HL-60/S4 (cell line): Measurements from ENCODE around the gene MLEC.

Source experiments
- in situ Hi-C: fragments of 300-500 bp; cut with MboI; formaldehyde crosslinking; loops from 2 replicates; pipeline ENCODE4 v1.14.3; 2022; ENCODE audit warnings: low sequenced_read_pairs

Gene MLEC

GRCh38 chr12:120690083-120690450 lies 3.1 kb downstream of the MLEC start:
- in situ Hi-C loops = no loop called here

DNA sequence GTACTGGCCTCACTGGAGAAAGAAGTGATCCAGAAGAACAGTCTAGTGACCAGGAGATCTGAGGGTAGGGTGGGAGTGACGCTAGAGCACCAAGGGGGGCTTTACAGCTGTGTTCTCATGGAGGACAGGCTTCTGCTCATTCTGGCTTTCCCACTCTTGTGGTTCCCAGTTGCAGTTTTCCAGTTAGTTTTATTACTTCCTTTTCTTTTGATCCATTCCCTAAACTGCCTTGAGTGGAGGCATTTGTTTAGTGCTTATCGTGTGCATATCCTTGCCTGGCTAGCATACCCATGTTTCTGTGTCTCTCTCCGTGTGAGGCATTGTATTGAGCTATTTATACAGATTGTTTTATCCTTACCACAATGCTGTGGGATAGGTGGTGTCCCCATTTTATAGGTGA lies 4.0 kb downstream of the MLEC start:
- in situ Hi-C loops = no loop called here

DNA sequence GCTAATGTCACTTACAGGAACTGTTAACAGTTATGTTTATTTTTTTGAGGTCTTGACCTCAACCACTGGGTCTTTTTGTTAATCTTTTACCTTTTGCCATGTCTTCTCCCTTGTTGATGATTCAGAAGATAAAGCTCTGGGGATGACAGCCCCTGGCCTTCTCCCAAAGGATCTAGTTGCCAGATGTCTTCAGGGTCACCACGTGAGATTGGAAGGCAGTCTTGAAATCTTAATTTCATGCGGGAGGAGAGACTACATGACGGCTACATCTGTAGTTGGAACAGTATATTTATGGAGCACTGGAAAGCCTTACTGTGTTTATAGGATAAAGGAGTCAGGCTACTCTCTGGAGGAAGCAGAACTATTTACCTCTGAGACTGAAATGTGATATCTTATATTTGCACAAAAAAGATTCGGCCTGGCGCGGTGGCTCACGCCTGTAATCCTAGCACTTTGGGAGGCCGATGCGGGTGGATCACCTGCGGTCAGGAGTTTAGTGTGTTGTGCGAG lies 5.6 kb downstream of the MLEC start:
- in situ Hi-C loops = no loop called here

DNA sequence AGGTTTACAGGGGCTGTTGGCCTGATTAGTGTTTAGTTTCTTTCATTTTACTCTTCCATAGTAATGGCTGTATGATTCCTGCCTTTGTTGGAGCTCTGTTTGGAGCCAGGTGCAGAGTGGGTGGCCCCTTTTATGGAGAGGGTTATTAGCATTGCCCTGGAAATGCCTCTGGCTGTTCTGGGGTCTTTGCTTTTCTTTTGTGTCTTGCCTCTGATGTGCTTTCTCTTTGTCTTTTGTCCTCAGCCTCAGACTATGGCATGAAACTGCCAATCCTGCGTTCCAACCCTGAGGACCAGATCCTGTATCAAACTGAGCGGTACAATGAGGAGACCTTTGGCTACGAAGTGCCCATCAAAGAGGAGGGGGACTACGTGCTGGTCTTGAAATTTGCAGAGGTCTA lies 6.9 kb downstream of the MLEC start:
- in situ Hi-C loops = no loop called here

- in situ Hi-C loops = no loop called here
Observed at GRCh38 chr12:120696626-120697025, 9.7 kb downstream of the MLEC start.

DNA sequence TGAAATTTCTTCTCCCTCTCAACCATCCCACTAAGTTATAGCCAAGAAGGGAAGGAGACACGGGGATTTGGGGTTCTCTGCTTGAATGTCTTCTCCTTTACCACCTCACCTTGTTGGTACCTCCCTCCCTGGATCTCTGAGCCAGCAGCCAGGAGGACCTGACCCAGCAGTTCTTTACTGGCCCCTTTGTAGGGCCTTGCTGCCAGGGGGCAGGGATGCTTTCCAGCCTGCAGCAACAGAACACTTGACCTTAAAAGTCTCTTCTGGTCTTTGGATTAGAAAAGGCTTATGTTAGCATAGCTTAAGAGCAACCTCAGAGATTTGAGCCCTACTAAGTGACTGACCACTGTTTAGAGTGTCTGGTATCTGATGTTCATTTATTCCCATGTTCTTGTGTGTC lies 10.4 kb downstream of the MLEC start:
- in situ Hi-C loops = no loop called here

DNA sequence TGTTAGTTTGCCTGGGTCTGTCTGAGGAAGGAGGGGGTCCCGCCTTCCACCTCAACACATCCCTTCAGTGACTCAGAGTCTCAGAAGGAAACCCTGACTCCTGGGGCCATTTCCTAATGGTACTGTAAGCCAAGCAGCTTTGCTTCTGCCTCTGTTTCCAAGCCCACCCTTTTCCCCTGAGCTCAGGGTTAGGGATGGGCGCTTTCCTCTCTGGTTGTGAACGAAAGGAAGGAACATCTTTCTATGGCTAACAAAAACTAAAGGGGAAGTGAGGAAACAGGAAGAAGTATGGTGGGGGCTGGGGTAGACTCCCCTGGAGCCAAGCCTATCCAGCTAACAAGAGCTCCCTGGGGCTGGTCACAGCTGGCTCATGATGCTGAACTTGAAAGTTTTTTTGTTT lies 11.7 kb downstream of the MLEC start:
- in situ Hi-C loops = no loop called here

GRCh38 chr12:120699553-120699952 lies 12.6 kb downstream of the MLEC start:
- in situ Hi-C loops = no loop called here

DNA sequence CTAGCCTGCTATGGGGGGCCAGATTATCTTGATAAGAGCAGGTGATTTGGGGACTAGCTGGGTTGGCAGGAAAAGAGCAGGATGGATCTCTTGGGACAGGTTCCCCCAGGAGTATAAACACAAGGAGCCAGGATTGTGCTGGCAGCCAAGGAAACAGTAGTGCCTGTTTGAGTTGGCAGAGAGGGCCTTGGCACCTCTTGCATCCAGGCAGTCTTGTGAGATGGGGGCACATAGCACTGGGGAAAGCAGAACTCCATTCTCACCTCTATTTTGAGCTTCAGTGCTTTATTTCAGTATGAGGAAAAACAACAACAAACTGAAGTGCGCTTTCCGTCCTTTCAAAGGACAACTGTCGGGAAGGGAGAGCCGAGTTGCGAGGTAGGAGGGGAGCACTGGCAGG lies 13.9 kb downstream of the MLEC start:
- in situ Hi-C loops = no loop called here

GRCh38 chr12:120702637-120703036 lies 15.7 kb downstream of the MLEC start:
- in situ Hi-C loops = no loop called here

DNA sequence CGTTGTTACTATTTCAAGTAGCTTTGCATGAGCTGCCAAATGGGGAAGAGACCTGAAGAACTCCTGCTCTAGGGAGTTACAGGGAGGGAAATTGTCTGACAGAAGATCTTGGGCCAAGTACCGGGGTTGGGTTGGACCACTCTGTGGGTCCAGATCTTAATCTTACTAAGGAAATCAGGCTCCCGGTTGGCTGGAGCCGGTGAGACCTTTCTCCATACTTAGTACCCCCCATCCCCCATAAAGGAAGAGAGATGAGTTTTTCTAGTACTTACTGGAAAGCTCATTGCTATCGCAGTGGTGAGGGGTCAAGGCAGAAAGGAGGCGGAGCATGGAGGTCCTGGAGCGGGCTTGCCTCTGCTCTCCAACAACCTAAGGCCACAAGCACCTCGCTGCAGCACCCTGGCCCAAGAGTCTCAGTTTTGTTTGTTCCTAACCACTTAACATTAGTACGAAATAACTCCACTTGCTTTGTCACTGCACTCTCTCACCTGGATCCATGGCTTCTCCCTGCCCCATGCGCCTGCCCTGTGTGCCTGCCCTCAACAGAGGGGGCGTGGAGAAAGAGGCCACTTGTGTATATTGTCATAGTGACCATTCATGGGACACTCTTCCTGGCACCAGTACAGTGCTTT lies 16.5 kb downstream of the MLEC start:
- in situ Hi-C loops = no loop called here

DNA sequence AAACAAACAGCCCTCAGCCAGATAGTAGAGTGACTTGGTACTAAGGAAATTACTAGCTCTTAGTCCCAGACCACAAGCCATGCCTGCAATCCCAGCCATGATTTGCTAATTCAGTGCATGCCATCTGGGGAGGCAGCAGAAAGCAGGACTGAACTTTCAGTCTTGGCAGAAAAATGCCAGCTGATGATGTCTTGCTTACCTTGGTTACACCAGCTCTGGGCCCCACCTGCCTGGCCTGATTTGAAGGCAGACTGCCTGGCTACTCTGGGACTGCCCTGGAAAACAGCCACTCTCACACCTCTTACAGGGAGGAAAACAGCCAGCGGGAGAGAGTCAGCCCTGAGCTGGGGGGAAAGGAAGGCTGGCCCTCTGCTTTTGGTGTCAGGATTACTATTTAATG lies 18.7 kb downstream of the MLEC start:
- in situ Hi-C loops = no loop called here

GRCh38 chr12:120706029-120706428 lies 19.1 kb downstream of the MLEC start:
- in situ Hi-C loops = no loop called here

GRCh38 chr12:120708651-120709050 lies 21.7 kb downstream of the MLEC start:
- in situ Hi-C loops = no loop called here

DNA sequence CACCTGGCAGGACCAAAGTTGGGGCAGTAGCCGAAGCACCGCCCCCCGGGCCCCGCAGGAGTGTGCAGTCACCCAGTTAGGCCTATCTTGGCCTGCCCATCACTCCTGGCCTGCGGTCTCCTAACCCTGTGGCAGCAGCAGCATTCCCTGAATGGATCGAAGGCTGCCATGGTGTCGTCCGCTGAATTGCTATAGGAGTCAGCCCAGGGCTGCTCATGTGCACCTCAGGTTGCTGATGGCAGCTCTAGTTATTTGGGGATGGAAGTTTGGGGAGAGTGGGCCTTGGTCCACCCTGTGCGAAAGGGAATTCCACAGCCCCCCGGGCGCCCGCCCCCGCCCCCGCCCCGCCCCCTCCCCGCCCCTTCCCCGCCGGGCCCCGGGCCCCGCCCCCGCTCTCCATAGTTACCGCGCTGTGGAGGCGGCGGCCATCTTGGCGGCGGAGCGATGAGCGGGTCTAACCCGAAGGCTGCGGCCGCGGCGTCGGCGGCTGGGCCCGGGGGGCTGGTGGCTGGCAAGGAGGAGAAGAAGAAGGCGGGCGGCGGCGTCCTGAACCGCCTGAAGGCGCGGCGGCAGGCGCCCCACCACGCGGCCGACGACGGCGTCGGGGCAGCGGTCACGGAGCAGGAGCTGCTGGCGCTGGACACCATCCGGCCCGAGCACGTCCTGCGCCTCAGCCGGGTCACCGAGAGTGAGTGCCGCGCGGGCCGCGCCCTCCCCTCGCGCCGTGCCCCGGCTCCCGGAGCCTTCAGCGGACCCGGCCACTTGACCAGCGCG lies 23.3 kb downstream of the MLEC start, which contains the start of gene UNC119B:
TSS of gene UNC119B (plus strand) at position 428 of the 774 bp plus-strand sequence. CDS start at position 445, 17 bp downstream.
- in situ Hi-C loops = loop anchor here (5.0 to 10.0 kb wide), 2 partner anchors 58 to 125 kb away; partner anchors contain the start of gene POP5

- in situ Hi-C loops = loop anchor here (5.0 to 10.0 kb wide), 2 partner anchors 59 to 126 kb away; partner anchors contain the start of gene POP5
Observed at GRCh38 chr12:120710805-120711296, 23.9 kb downstream of the MLEC start.

- in situ Hi-C loops = loop anchor here (5.0 to 10.0 kb wide), 2 partner anchors 59 to 127 kb away; partner anchors contain the start of gene POP5
Observed at GRCh38 chr12:120711411-120711810, 24.5 kb downstream of the MLEC start.

DNA sequence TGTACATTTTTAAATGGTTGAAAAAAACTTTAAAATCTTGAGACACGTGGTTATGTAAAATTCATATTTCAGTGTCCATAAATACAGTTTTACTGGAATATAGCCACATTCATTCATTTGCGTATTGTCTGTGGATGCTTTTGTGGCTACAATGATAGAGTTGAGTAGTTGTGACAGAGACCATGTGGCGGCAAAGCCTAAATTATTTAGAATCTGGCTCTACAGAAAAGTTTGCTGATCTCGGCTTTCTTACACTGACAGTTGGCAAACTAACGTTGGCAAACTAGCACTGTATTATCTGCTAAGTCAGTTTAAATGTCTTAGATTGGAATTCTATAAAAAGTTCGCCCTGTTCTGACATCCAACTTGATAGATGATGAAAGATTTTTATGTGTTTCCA lies 25.7 kb downstream of the MLEC start:
- in situ Hi-C loops = loop anchor here (5.0 to 10.0 kb wide), 2 partner anchors 60 to 128 kb away; partner anchors contain the start of gene POP5

DNA sequence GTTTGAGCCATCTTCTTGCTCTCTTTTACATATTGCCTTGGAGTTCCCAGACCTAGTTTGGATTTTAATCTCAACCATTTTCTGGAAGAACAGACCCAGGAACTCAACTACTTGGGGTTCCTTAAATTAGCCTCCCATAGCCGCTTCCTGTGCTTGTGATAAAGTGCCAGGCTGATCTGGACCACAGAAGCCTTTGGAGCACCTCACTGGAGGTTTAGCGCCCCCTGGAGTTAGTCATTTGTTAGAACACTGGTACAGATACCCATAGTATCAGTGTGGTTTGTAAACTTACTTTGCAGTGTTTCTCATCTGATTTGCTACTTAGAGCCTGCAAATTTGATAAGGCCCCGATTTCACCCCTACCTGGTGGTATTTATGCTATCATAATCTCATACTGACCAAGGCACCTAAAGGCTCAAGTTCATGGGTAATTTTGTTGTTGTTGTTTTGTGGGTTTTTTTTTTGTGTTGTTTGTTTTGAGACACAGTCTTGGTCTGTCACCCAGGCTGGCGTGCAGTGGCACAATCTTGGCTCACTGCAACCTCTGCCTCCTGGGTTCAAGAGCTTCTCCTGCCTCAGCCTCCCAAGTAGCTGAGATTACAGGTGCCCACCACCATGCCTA lies 27.0 kb downstream of the MLEC start:
- in situ Hi-C loops = loop anchor here (5.0 to 10.0 kb wide), 2 partner anchors 62 to 129 kb away; partner anchors contain the start of gene POP5

- in situ Hi-C loops = loop anchor here (10.0 kb wide), 1 partner anchor 133 kb away; the partner anchor contains the start of gene POP5
Observed at GRCh38 chr12:120718055-120718454, 31.1 kb downstream of the MLEC start.

DNA sequence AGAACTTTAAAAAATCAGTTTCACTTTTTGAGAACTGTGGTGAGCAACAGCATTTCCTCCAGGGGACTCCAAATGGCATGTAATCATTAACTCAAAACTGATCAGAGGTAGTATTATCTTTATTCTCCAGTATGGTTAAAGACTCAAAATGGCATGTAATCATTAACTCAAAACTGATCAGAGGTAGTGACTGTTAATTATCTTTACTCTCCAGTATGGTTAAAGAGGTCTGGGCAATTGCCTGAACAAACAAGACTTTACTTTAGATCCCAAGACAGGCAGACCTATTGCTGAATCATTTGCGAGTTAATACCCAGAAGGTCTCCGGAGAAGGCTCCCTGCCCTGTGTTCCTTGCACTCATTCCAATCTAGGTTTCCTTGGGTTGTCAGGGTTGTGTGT lies 32.1 kb downstream of the MLEC start:
- in situ Hi-C loops = loop anchor here (10.0 kb wide), 1 partner anchor 134 kb away; the partner anchor contains the start of gene POP5
